ENCODE results near the gene IQCH. TPM values are rescaled to one million over a fixed set of nuclear protein-coding genes. Genes with fewer than 3 reads are reported as not detected.

IQCH gene
- total RNA-seq, 1 experiment from 2014 or later, result 2.7 TPM

DNA sequence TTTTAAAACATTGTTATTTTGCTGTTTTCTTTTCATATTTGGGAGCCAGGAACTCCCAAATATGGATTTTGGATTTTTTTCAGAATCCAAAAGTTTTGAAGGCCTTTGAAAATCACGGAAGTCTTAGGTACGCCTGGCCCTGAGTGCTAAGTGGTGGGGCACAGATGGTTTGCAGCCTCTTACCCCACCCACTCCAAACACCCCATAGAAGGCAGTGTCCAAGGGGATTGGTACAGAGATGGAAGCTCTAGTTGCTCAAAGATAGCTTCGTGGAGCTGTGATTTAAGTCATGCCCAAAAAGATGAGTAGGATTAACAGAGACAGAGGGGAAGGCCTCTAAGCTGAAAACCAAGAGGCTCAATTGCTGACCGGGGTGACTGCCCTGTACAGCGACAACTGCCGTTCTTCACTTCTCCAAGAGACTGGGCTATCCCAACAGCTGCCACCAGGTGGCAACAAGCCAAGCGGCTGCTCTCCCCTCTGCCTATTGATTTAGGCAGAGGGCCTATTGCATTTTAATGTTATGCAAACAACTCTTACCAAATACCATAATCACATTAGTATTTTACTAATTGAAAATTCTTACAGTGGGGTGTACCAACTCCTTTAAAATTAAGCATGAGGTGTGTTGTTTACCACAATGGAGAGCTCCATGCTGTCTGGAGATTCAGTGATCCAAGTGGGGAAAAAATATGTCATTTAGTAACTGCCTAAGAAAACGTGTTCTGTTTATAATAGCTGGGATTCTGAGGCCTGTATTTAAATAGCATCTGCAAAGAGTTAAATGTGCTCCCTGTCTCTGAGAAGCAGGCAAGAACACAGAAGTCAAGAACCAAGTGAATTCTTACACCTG lies 202.3 kb downstream of the IQCH start:
- in situ Hi-C loops (cut with HindIII; ENCODE audit: low pct_unique_long_range_greater_than_20kb, low sequenced_read_pairs), result no loop called here
- DNase-seq (ENCODE audit: low read depth), result peak; percentile 45

DNA sequence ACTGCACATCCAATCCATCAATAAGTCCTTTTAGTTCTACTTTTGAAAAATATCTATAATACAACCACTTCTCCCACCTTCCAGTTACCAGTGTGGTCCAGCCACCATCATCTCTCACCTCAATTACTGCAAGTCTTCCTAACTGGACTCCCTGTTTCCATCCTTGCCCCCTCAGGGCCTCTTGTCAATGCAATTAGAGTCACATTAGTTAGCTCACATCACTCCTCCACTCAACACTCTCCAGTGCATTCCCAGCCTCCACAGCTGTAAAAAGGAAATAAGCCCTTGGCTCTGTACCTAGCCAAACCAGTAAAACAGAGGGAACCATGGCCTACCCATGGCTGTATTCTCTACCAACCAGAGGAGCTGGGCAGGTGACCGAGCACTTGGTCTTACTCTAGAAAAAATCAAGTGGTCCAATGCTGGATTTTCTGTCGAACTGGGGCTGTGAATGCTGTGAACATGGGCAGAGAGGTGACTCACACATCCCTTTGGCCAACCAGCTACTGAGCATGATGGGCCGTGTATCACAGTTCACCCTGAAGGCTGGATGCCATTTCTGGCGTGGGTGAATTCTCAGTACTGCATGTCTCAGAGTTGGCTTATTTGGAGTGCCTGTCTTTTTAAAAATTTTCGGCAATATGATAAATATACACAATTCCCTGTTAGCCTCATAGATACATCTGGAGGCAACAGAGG lies 203.9 kb downstream of the IQCH start:
- in situ Hi-C loops (cut with HindIII; ENCODE audit: low pct_unique_long_range_greater_than_20kb, low sequenced_read_pairs), result no loop called here
- no peak for DNase-seq (ENCODE audit: low read depth)

DNA sequence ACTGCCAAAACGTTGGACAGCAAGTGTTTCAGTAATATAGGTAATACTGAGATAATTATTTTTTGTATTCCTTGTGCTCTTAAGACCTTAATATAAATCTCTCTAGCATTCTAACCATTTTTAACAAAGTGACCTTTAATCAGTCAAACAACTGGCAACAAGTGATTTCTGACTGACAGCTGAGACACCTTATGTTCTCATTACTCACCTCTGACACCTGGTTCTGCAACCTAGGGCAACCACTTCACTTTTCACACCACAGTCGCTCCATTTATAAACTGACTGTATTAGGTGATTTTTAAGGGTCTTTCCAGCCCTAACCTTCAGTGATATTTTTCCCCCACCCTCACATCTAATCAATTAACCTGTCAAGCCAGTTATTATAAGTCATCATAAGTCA lies 205.9 kb downstream of the IQCH start:
- in situ Hi-C loops (cut with HindIII; ENCODE audit: low pct_unique_long_range_greater_than_20kb, low sequenced_read_pairs), result no loop called here
- DNase-seq (ENCODE audit: low read depth), result no peak

DNA sequence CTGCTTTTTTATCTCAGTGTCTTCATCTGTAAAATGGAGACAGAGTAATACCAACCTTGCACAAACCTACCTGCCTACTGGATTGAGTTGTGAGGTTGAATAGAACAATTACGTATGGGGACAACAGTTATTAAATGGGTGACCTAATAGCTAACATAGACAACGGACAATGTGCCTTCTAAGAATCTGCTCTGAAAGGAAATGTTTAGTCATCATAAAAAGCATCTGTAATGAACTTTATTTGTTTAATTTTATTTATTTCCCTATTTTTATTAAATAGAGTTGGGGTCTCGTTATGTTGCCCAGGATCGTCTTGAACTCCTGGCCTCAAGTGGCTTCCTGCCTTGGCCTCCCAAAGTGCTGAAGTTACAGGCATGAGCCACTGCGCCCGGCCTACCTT lies 207.1 kb downstream of the IQCH start:
- in situ Hi-C loops (cut with HindIII; ENCODE audit: low pct_unique_long_range_greater_than_20kb, low sequenced_read_pairs), result no loop called here
- DNase-seq (ENCODE audit: low read depth), result no peak

DNA sequence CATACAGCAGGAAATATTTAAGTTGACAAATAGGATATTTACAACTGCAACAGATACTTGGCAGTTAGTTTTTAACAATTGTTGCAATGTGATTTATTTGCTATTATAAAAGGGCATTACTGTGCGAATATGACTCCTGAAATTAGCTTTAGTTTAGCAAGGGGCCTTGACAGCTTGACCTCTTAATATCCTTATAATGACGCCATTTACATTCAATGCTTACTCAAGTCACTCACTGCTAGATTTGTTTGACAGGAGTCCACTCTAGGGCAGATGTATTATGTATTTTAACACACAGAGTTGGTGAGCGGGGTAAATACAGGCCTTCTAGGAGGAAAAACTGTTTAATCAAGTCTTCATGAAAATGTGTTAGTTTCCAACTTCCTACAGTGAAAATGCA lies 208.3 kb downstream of the IQCH start:
- in situ Hi-C loops (cut with HindIII; ENCODE audit: low pct_unique_long_range_greater_than_20kb, low sequenced_read_pairs), result no loop called here

DNA sequence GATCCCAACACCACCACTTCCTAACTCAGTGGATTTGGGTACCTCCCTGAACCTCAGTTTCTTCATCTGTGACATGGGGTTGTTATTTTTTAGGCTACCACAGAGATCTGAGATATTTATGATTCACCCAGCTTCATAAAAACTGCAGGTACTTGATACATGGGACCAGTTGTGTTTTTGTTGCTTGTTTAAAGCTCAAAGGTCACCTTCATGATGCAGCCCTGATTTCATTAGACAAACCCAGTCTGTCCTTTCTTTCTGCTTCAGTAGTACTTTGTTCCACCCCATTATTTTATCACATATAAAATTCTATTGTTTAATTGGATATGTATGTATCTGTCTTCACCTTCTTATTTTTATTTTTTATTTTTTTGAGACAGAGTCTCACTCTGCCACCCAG lies 208.9 kb downstream of the IQCH start:
- no peak for DNase-seq (ENCODE audit: low read depth)
- in situ Hi-C loops (cut with HindIII; ENCODE audit: low pct_unique_long_range_greater_than_20kb, low sequenced_read_pairs), result no loop called here

More for the DNA sequence above, 208.3 kb downstream of the IQCH start:
- DNase-seq (ENCODE audit: low read depth), result no peak

DNA sequence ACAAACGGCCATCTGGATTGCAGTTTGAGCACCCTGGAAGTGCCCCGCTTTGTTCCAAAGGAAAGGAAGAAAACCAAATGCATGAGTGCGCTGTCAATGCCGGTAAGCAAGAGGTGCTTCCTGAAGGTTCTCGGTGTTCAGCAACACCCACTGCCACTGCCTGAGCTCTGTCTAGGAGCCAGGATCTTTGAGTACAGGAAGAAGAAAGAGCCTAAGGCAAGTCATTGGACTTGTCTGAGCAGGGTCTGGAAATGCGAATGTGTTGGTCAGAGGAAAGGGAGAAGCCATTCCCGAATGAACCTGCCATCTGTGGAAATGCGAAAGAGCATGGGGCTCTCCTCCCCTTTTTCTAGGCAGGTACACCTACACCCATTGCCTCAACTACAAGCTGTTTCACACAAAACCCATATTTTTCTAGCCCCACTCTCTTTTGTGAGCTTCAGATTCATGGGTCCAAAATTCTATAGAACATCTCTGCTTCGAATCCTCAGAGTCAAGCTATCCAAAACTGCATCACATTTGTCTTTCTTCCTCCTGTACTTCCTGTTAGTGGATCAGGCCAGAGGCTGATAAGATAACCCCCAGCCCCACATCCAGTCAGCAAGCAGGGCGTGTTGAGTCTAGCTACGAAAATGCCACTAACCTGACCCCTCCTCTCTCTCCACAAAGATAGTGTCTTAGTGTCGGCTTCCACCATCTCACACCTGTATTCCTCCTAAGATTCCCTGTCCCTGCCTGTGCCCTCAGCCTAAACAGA lies 210.8 kb downstream of the IQCH start:
- in situ Hi-C loops (cut with HindIII; ENCODE audit: low pct_unique_long_range_greater_than_20kb, low sequenced_read_pairs), result no loop called here

DNA sequence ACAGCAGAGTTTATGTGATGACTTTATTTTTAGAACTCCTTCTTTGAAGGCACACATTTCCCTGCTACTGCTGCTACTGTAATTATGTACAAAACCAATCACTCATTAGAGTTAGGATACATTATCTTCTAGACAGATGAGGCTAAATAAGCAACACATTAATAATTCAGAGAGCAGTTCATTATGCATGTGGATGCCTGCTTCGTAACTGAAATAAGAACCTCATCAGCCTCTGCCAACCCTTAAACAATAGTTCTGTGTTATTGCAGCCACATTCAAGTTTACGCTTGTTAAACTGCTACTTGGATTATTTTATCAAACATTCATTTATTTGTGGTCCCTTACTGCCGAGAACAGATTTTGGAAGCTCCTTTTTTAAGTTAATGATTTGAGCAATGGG lies 213.8 kb downstream of the IQCH start:
- no peak for DNase-seq (ENCODE audit: low read depth)
- in situ Hi-C loops (cut with HindIII; ENCODE audit: low pct_unique_long_range_greater_than_20kb, low sequenced_read_pairs), result no loop called here

More for the DNA sequence above, 210.8 kb downstream of the IQCH start:
- DNase-seq (ENCODE audit: low read depth), result no peak

DNA sequence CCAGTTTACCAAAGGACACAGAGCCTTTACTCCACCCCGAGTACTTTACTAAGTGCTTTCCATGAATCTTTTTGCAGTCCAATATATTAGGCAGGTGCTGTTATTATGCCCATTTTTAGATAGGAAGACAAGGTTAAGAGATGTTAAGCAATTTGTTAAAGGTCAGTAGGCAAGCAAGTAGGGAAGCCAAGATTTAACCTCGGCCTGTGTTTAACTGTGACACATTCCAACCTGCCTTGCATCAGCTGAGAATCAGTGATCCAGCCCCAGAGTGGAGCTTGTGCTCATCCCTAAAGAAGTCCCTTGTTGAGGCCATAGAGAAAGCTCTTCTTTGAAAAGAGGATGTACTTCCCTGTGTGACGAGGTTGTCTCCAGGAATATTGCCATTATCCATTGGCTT lies 215.1 kb downstream of the IQCH start:
- in situ Hi-C loops (cut with HindIII; ENCODE audit: low pct_unique_long_range_greater_than_20kb, low sequenced_read_pairs), result no loop called here

DNA sequence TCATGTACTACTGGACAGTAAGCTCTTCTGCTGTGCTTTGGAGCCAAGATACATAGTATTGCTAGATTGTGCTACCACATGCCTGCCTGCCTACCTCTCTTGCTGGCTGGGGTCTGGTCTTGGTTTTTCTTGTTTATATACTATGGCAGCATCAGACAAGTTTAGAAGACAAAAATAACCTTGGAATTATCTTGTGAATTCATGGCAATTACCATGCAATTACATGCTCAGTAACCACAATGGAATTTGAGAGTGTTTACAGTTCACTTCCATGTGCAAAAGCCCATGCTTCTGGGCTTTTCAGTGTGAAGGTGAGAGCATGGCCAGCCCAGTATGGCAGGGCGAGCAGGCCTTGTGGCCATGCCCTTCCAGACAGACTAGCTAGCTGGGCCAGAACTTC lies 218.4 kb downstream of the IQCH start:
- no peak for DNase-seq (ENCODE audit: low read depth)
- in situ Hi-C loops (cut with HindIII; ENCODE audit: low pct_unique_long_range_greater_than_20kb, low sequenced_read_pairs), result no loop called here

More for the DNA sequence above, 215.1 kb downstream of the IQCH start:
- DNase-seq (ENCODE audit: low read depth), result no peak

DNA sequence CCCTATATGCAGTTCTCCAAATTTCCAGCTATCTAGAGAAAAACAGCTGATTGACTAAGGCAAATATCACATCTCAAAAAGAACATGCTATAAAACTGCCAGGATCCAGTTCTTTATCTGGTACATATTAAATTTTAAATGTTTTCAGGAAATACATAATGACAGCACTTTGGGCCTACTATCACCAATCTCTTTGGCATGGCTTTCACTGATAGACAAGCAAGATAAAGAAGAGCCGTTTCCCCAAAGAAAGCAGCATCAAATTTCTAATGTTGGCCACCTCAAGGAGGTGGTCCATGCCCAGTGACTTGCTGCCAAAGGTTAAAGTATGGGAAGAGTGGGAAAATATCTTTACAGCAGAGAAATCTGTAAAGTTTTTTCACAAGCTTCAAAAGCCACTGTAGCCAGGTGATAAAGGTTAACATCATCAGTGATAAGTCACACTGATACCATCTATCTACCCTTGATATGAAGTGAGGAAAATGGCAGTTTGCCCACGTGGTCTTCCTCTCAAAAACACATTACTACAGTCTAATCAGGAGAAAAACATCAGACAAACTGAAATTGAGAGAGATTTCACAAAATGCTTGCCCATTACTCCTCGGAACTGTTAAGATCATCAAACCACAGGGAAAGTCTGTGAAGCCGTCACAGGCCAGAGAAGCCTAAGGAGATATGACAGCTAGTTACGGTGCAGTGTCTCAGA lies 220.0 kb downstream of the IQCH start:
- in situ Hi-C loops (cut with HindIII; ENCODE audit: low pct_unique_long_range_greater_than_20kb, low sequenced_read_pairs), result no loop called here
- DNase-seq (ENCODE audit: low read depth), result no peak

DNA sequence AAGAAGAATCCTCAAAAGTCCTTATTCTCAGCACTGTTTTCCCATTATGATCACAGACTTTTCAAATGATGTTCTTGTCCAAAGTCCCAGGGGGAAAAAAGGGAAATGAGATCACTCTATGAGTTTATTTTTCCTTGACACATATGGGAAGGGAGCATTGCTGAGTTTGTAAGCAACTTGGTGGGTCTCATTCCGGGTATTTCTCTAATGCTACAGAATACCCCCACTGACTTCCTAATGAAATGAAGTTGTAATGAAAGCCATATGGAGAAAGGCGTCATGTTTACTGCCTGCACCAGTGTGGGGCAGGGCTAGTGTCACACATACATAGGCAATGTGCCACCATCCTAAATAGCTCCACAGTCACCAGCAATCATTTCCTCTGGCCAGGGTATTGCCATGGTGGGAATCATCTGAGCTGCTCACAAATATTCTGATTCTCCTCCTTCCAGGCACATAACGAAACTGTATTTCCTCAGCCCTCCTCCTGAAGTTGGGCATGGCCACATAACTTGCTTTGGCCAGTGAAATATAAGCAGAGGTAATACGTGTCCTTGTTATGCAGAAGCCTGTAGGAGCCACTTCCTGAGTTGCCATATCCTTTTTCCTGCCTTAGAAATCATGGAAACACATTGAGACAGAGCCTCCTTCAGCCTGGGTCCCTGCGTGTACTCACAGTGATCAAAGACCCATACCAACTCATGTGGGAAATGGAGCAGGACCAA lies 225.4 kb downstream of the IQCH start:
- no peak for DNase-seq (ENCODE audit: low read depth)
- in situ Hi-C loops (cut with HindIII; ENCODE audit: low pct_unique_long_range_greater_than_20kb, low sequenced_read_pairs), result no loop called here

DNA sequence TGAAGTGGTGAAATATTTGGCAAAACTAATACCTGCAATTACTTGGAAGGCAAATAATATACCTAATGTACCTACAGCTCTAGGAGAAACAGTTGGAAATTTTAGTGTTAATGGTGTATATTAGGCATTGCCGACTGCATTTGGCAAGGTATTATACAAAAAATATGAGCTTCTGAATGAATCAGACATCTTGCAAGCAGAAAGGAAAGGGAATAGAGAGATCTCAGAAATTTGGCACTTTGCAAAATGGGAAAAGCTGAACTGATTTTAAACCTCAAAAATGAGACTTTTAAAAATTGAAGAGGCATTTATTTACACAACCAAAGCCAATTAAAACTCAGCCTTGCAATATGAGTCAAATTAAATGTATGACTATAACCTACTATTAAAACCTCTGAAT lies 226.2 kb downstream of the IQCH start:
- in situ Hi-C loops (cut with HindIII; ENCODE audit: low pct_unique_long_range_greater_than_20kb, low sequenced_read_pairs), result no loop called here
- DNase-seq (ENCODE audit: low read depth), result no peak

DNA sequence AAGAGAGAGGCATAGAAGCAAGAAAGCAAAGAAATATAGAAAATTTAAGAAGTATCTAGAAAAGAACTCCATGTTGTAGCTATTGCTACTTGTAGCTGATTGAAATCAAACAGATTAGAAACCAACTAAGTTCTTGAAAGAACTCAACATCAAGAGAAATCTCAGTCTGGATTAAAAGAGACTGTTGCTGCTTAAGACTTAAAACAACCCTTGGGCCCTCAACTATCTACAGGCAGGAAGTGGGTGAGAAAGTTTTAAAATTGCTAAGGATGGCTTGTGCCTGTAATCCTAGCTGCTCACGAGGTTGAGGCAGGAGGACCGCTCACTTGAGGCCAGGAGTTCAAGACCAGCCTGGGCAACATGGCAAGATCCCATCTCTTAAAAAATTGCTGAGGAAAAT lies 227.1 kb downstream of the IQCH start:
- in situ Hi-C loops (cut with HindIII; ENCODE audit: low pct_unique_long_range_greater_than_20kb, low sequenced_read_pairs), result no loop called here
- no peak for DNase-seq (ENCODE audit: low read depth)

DNA sequence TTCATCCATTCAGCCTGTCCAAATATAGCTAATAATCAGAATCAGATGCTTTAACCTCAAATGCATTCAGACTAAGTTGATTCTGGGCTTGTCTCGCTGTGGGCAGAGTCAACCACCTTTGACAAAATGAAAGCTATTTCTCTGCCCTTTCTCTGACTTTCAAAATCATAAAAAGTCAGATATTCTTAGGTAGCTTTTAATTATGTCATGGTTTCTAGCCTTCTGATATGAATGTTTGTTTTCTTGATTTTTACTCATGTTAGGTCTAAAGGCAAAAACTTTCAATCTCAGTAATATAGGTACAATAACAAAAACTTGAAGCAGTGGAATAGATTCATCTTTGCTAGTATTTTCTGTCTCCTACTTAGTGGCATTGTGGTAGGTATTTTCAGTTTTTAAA lies 241.0 kb downstream of the IQCH start:
- in situ Hi-C loops (cut with HindIII; ENCODE audit: low pct_unique_long_range_greater_than_20kb, low sequenced_read_pairs), result no loop called here

DNA sequence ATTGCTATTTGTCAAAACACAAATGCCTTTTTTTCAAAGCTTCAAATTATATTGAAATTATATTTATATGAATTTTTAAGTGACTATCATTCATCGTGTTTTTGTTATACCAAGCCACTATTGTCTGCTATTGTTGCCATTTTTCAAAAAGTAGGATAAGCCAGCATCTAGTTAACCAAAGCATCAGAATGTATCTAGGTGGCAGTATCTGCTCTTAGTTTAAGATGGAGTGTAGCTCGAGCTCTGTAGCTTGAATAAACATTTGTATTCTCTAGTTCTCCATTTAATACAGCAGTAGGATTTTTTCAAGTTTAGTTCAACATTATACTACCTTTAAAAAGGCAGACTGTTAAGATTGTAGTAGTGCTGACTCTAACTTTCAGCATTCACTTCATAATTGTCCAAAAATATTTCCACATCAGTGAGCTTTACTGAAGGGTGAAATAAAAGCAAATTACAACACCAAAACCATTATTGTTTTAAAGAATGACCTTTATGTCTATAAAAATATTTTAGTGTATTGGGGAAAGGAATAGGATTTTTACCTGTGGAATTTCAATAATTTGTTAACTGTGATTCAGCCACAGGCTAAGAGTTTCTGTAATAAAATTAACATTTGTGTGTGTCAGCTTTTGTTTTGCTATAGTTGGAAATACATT lies 246.7 kb downstream of the IQCH start:
- DNase-seq (ENCODE audit: low read depth), result peak; percentile 18
- in situ Hi-C loops (cut with HindIII; ENCODE audit: low pct_unique_long_range_greater_than_20kb, low sequenced_read_pairs), result no loop called here

More for the DNA sequence above, 241.0 kb downstream of the IQCH start:
- DNase-seq (ENCODE audit: low read depth), result no peak

DNA sequence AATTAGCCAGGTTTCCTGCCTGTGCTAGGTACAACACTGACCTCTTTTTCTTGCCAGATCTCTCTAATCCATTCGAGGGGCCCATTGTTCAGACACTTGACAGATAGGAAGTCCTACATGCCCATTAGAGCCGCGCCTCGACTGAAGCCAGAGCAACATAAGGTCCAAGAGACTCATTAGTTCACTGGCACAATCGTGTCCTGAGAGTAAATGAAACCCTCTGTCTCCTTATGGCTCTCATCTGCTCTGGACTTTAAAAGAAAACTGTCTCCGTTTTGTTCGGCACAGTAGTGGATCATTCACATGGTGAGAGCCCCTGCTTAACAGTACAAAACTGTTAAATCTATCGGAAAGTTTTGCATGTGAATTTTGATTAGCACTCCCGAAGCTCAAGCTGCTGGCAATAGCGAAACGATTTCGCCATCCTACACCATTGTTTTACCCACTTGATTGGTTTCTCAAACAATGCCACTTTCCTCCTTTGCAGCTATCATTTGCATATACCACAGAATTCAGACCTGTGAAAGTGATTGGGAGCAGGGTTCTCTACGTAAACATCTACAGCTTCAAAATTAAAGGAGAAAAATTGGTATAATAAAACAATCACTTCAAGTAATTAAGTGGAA lies 247.4 kb downstream of the IQCH start:
- in situ Hi-C loops (cut with HindIII; ENCODE audit: low pct_unique_long_range_greater_than_20kb, low sequenced_read_pairs), result no loop called here
- DNase-seq (ENCODE audit: low read depth), result peak; percentile 16
